Liver (tissue), 9 donors: ENCODE data around the gene UBE2M. TPM values are rescaled to one million over a fixed set of nuclear protein-coding genes. Genes with fewer than 3 reads are reported as not detected.

Source experiments
- DNase-seq: peaks from one replicate; pipeline ENCODE4 v3.0.0-alpha.2; 2017; ENCODE audit warnings: low spot score
- H3K27ac ChIP-seq, 2 donors: one replicate each; pipeline ENCODE4 v1.7.0; 2013; ENCODE audit warnings: inconsistent platforms in 2 of 2, low read length in 2 of 2, control low read depth in 1 of 2, low read depth in 1 of 2, mild to moderate bottlenecking in 1 of 2
- H3K27me3 ChIP-seq, 4 donors: one replicate each; pipeline versions ENCODE4 v1.6.1 to v1.7.0; 2013; ENCODE audit warnings: low read length in 3 of 4, inconsistent platforms in 1 of 4, mild to moderate bottlenecking in 1 of 4, moderate library complexity in 1 of 4; ENCODE audit not compliant: control insufficient read depth in 4 of 4, insufficient read depth in 4 of 4
- H3K36me3 ChIP-seq, 4 donors: one replicate each; pipeline versions ENCODE4 v1.6.1 to v1.7.0; 2013; ENCODE audit warnings: low read length in 3 of 4, mild to moderate bottlenecking in 3 of 4, low read depth in 1 of 4, moderate library complexity in 1 of 4; ENCODE audit not compliant: control insufficient read depth in 4 of 4, insufficient read depth in 3 of 4
- H3K4me1 ChIP-seq, 4 donors: one replicate each; pipeline versions ENCODE4 v1.6.1 to v1.7.0; 2013; ENCODE audit warnings: low read length in 3 of 4, mild to moderate bottlenecking in 3 of 4, moderate library complexity in 1 of 4; ENCODE audit not compliant: control insufficient read depth in 4 of 4, insufficient read depth in 4 of 4
- H3K4me3 ChIP-seq, 3 donors: one replicate each; pipeline versions ENCODE4 v1.6.1 to v1.7.0; 2013; ENCODE audit warnings: low read length in 3 of 3, control low read depth in 1 of 3, low read depth in 1 of 3, mild to moderate bottlenecking in 1 of 3
- H3K9ac ChIP-seq, 2 donors: one replicate each; pipeline ENCODE4 v1.7.0; 2013; ENCODE audit warnings: low read length in 2 of 2, mild to moderate bottlenecking in 2 of 2, moderate library complexity in 2 of 2, control low read depth in 1 of 2, low read depth in 1 of 2
- H3K9me3 ChIP-seq, 4 donors: one replicate each; pipeline versions ENCODE4 v1.6.1 to v1.7.0; 2013; ENCODE audit warnings: low read length in 3 of 4; ENCODE audit not compliant: control insufficient read depth in 4 of 4
- EGR1 ChIP-seq, 2 donors: IDR thresholded peaks; 2 replicates each; pipeline ENCODE4 v1.6.1; 2016 to 2018; ENCODE audit warnings: antibody characterized with exemption in 2 of 2, low read depth in 2 of 2
- FOXA1 ChIP-seq: IDR thresholded peaks from 2 replicates; pipeline ENCODE4 v1.6.1; 2016; ENCODE audit warnings: antibody characterized with exemption
- GABPA ChIP-seq, 2 donors: IDR thresholded peaks in 1 of 2; conservative IDR thresholded peaks in 1 of 2; 2 replicates each; pipeline ENCODE4 v1.6.1; 2016; ENCODE audit warnings: antibody characterized with exemption in 2 of 2, mild to moderate bottlenecking in 1 of 2, moderate library complexity in 1 of 2
- HNF4A ChIP-seq, 2 donors: conservative IDR thresholded peaks; 2 replicates each; pipeline ENCODE4 v1.6.1; 2016; ENCODE audit warnings: antibody characterized with exemption in 2 of 2, mild to moderate bottlenecking in 2 of 2
- HNF4G ChIP-seq: IDR thresholded peaks from 2 replicates; pipeline ENCODE4 v1.6.1; 2016; ENCODE audit warnings: antibody characterized with exemption
- NR2F2 ChIP-seq: IDR thresholded peaks from 2 replicates; pipeline ENCODE4 v1.6.1; 2016; ENCODE audit warnings: antibody characterized with exemption
- RAD21 ChIP-seq, 2 donors: IDR thresholded peaks; 2 replicates each; pipeline ENCODE4 v1.6.1; 2016; ENCODE audit warnings: antibody characterized with exemption in 2 of 2, mild to moderate bottlenecking in 2 of 2
- SP1 ChIP-seq: IDR thresholded peaks from 2 replicates; pipeline ENCODE4 v1.6.1; 2018; ENCODE audit warnings: antibody characterized with exemption, mild to moderate bottlenecking
- TAF1 ChIP-seq: conservative IDR thresholded peaks from 2 replicates; pipeline ENCODE4 v1.6.1; 2016; ENCODE audit warnings: antibody characterized with exemption, mild to moderate bottlenecking
- YY1 ChIP-seq: IDR thresholded peaks from 2 replicates; pipeline ENCODE4 v1.6.1; 2016; ENCODE audit warnings: antibody characterized with exemption, mild to moderate bottlenecking
- WGBS: extraction: QIAGEN DNeasy Blood & Tissue Kit; methylation state at CpG from one replicate; pipeline ENCODE4 v1.1.7; 2013; 5-methylcytosine and 5-hydroxymethylcytosine counted together
- polyA plus RNA-seq, 2 donors: library from polyadenylated mRNA; stranded (reverse) in 1 of 2; unstranded in 1 of 2; fragments of 200-250 nt in 1 of 2; fragments of >200 nt in 1 of 2; fragmentation: Nextera tagmentation in 1 of 2; extraction: Ambion mirVana in 1 of 2; gene quantifications; one replicate each; pipeline versions ENCODE4 v1.2.1 to v1.2.3, GENCODE V29; 2013 to 2015
- total RNA-seq, 2 donors: library from RNA; depleted of rRNA; stranded (reverse); fragments of >200 nt; gene quantifications; one replicate each; pipeline ENCODE4 v1.2.3, GENCODE V29; 2014
- TF ChIP-seq, protein P1 (sequence below): IDR thresholded peaks from 2 replicates; pipeline ENCODE4 v1.6.1; 2016; ENCODE audit warnings: antibody characterized with exemption
- TF ChIP-seq, protein P2 (sequence below): IDR thresholded peaks from 2 replicates; pipeline ENCODE4 v1.6.1; 2016; ENCODE audit warnings: antibody characterized with exemption
- TF ChIP-seq, protein P3 (sequence below): IDR thresholded peaks from 2 replicates; pipeline ENCODE4 v1.6.1; 2016; ENCODE audit warnings: antibody characterized with exemption
- TF ChIP-seq, protein P4 (sequence below): IDR thresholded peaks from 2 replicates; pipeline ENCODE4 v1.6.1; 2016; ENCODE audit warnings: antibody characterized with exemption, mild to moderate bottlenecking
- donor health status: healthy.
- donor health status: healthy.
- donor health status: healthy.
- donor health status: healthy.
- donor health status: healthy.

UBE2M gene
- total and polyA plus RNA-seq, 4 donors, result 7.6 to 30.7 (median 17.7) TPM

DNA sequence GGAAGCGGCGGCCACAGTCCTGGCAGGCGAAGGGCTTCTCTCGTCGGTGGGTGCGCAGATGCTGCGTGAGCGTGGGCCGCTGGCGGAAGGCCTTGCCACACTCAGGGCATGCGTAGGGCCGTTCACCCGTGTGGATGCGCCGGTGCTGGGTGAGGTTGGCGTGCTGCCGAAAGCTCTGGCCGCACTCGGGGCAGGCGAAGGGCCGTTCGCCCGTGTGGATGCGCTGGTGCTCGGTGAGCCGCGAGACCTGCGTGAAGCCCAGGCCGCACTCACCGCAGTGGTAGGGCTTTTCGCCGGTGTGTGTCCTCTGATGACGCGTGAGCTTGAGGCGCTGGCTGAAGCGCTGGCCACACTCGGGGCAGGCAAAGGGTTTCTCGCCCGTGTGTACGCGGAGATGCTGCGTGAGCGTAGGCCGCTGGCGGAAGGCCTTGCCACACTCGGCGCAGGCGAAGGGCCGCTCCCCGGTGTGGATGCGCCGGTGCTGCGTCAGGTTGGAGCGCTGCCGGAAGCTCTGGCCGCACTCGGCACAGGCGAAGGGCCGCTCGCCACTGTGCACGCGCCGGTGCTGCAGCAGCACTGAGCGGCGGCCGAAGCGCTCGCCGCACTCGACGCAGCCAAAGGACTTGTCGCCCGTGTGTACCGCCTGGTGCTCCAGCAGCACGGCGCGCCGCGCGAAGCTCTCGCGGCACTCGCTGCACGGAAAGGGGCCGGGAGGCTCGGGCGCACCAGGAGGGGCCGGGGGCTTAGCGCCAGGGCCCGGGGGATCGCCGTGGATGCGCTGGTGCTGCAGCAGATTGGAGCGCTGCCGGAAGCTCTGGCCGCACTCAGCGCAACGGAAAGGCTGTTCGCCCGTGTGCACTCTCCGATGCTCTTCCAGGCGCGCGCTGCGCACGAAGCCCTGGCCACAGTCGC lies 4.0 kb upstream of the UBE2M start:
- Histone ChIP-seq H3K9me3 (no peaks in the 10 kb centered on the region), H3K4me1 (peaks cover 24 to 40% (median 34%) of the 10 kb centered on the region in 4 donors), H3K36me3 (peaks cover 0 to 3% (median 2%) of the 10 kb centered on the region in 4 donors), H3K4me3 (peak overlapping the region in 2 of 3 donors; percentile 16 to 20), H3K27ac (no peak overlapping the region), H3K9ac (no peak overlapping the region), H3K27me3 (no peaks in the 10 kb centered on the region)
- 5% methylated on average over 107 of the region's 107 CpGs for WGBS
- TF ChIP-seq GABPA (IDR thresholded peaks at IDR 0.05 in 1 of 2, conservative IDR thresholded peaks at IDR 0.05 in 1 of 2), result no peak
- no peak for TF ChIP-seq EGR1 (IDR thresholded peaks at IDR 0.05; ENCODE audit: low read depth in 2 of 2)
- TF ChIP-seq, protein P1, sequence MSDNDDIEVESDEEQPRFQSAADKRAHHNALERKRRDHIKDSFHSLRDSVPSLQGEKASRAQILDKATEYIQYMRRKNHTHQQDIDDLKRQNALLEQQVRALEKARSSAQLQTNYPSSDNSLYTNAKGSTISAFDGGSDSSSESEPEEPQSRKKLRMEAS, result no peak
- TF ChIP-seq HNF4A (conservative IDR thresholded peaks at IDR 0.05), result no peak
- TF ChIP-seq, protein P2, sequence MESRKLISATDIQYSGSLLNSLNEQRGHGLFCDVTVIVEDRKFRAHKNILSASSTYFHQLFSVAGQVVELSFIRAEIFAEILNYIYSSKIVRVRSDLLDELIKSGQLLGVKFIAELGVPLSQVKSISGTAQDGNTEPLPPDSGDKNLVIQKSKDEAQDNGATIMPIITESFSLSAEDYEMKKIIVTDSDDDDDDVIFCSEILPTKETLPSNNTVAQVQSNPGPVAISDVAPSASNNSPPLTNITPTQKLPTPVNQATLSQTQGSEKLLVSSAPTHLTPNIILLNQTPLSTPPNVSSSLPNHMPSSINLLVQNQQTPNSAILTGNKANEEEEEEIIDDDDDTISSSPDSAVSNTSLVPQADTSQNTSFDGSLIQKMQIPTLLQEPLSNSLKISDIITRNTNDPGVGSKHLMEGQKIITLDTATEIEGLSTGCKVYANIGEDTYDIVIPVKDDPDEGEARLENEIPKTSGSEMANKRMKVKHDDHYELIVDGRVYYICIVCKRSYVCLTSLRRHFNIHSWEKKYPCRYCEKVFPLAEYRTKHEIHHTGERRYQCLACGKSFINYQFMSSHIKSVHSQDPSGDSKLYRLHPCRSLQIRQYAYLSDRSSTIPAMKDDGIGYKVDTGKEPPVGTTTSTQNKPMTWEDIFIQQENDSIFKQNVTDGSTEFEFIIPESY, result no peak
- TF ChIP-seq HNF4G, result no peak
- TF ChIP-seq, protein P3, sequence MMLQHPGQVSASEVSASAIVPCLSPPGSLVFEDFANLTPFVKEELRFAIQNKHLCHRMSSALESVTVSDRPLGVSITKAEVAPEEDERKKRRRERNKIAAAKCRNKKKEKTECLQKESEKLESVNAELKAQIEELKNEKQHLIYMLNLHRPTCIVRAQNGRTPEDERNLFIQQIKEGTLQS, result no peak
- TF ChIP-seq YY1, result no peak
- no peak for DNase-seq

DNA sequence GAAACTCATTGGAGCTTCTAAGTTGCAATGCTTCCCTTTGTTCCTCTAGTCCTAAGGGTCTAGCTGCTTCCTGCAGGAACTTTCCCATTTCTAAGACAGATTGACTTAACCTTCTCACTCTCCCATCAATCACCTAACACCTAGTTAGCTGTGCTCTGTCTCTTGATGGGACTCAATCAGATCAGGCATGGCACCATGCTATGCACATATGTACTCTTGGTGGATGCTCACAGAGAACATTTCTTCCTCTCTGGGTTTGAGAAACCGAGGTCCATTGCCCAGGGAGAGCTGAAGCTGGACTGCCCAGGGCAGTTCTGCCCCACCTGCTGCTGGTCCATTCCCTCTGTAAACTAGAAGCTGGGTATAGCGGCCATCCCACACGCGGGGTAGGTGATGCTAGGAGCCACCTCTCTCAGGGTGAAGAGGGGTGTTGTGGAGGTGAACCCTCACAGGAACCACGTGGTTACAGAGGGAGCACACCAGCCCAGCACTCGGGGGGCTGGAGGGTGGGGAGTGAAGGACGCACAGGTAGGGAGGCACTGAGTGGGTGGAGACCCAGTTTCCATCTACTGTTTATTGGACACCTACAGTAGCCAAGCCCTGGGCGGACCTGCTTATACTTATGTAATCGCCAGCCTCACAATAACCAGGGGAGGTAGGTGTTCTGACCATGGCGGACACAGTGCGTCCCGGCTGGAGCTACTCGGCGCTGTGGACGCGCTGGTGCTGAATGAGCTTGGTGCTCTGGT lies 3.1 kb upstream of the UBE2M start:
- Histone ChIP-seq H3K36me3 (peaks cover 0 to 3% (median under 1%) of the 10 kb centered on the region in 4 donors), H3K9me3 (no peaks in the 10 kb centered on the region), H3K27me3 (no peaks in the 10 kb centered on the region), H3K9ac (no peak overlapping the region), H3K27ac (no peak overlapping the region), H3K4me1 (peaks cover 24 to 49% (median 42%) of the 10 kb centered on the region in 4 donors), H3K4me3 (no peak overlapping the region)
- 50% methylated on average over 16 of the region's 16 CpGs for WGBS
- TF ChIP-seq TAF1, result no peak
- no peak for TF ChIP-seq YY1
- no peak for TF ChIP-seq GABPA (IDR thresholded peaks at IDR 0.05 in 1 of 2, conservative IDR thresholded peaks at IDR 0.05 in 1 of 2)
- TF ChIP-seq, protein P4, sequence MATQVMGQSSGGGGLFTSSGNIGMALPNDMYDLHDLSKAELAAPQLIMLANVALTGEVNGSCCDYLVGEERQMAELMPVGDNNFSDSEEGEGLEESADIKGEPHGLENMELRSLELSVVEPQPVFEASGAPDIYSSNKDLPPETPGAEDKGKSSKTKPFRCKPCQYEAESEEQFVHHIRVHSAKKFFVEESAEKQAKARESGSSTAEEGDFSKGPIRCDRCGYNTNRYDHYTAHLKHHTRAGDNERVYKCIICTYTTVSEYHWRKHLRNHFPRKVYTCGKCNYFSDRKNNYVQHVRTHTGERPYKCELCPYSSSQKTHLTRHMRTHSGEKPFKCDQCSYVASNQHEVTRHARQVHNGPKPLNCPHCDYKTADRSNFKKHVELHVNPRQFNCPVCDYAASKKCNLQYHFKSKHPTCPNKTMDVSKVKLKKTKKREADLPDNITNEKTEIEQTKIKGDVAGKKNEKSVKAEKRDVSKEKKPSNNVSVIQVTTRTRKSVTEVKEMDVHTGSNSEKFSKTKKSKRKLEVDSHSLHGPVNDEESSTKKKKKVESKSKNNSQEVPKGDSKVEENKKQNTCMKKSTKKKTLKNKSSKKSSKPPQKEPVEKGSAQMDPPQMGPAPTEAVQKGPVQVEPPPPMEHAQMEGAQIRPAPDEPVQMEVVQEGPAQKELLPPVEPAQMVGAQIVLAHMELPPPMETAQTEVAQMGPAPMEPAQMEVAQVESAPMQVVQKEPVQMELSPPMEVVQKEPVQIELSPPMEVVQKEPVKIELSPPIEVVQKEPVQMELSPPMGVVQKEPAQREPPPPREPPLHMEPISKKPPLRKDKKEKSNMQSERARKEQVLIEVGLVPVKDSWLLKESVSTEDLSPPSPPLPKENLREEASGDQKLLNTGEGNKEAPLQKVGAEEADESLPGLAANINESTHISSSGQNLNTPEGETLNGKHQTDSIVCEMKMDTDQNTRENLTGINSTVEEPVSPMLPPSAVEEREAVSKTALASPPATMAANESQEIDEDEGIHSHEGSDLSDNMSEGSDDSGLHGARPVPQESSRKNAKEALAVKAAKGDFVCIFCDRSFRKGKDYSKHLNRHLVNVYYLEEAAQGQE, result no peak
- TF ChIP-seq, protein P2, result no peak
- no peak for TF ChIP-seq NR2F2
- TF ChIP-seq, protein P3, result no peak
- TF ChIP-seq RAD21 (IDR thresholded peaks at IDR 0.05), result no peak
- TF ChIP-seq FOXA1, result no peak
- no peak for TF ChIP-seq HNF4G
- no peak for TF ChIP-seq SP1
- DNase-seq, result no peak
